Upper lobe of left lung (tissue), 6 donors: ENCODE results near the gene B3GNT5. TPM values are rescaled to one million over a fixed set of nuclear protein-coding genes. Genes with fewer than 3 reads are reported as not detected.
A peak's percentile ranks its signal among the peaks of the same experiment; 100 is the strongest.

Source experiments
- ATAC-seq, 2 donors: fragments of 200-7000 bp; cut with Tn5 transposase; one replicate each; pipeline ENCODE4 v1.9.1; 2022; ENCODE audit warnings: mild to moderate bottlenecking in 2 of 2, moderate library complexity in 2 of 2; ENCODE audit not compliant: low FRiP score in 2 of 2
- DNase-seq, 2 donors: peaks; one replicate each; pipeline ENCODE4 v3.0.0-alpha.2; 2019 to 2020
- H3K27ac ChIP-seq, 4 donors: fragments of 200-600 bp; sonication (generic); one replicate each; pipeline ENCODE4 v1.5.1; 2016 to 2019
- H3K27me3 ChIP-seq, 4 donors: fragments of 200-600 bp; sonication (generic); one replicate each; pipeline ENCODE4 v1.5.1; 2017 to 2019
- H3K36me3 ChIP-seq, 4 donors: fragments of 200-600 bp; sonication (generic); one replicate each; pipeline ENCODE4 v1.5.1; 2016 to 2019
- H3K4me1 ChIP-seq, 4 donors: fragments of 200-600 bp; sonication (generic); one replicate each; pipeline ENCODE4 v1.5.1; 2018 to 2019
- H3K4me3 ChIP-seq, 4 donors: fragments of 200-600 bp; sonication (generic); one replicate each; pipeline ENCODE4 v1.5.1; 2017 to 2019; ENCODE audit warnings: mild to moderate bottlenecking in 2 of 4, moderate library complexity in 1 of 4
- H3K9me3 ChIP-seq, 4 donors: fragments of 200-600 bp; sonication (generic); one replicate each; pipeline ENCODE4 v1.5.1; 2018 to 2019
- EP300 ChIP-seq, 4 donors: sonication (generic); formaldehyde crosslinking; IDR thresholded peaks; one replicate each; pipeline ENCODE4 v1.5.1; 2017; ENCODE audit warnings: antibody characterized with exemption in 4 of 4, control low read depth in 2 of 4
- POLR2A ChIP-seq, 4 donors: fragments of 450-650 bp; IDR thresholded peaks; one replicate each; pipeline ENCODE4 v1.5.1; 2016 to 2017; ENCODE audit warnings: antibody characterized with exemption in 4 of 4, mild to moderate bottlenecking in 2 of 4
- POLR2AphosphoS5 ChIP-seq, 2 donors: sonication (generic); formaldehyde crosslinking; IDR thresholded peaks; one replicate each; pipeline ENCODE4 v1.5.1; 2017; ENCODE audit warnings: antibody characterized with exemption in 2 of 2
- WGBS, 2 donors: methylation state at CpG; one replicate each; pipeline ENCODE4 v1.1.5; 2017 to 2018; 5-methylcytosine and 5-hydroxymethylcytosine counted together
- total RNA-seq, 6 donors: library from RNA; depleted of rRNA in 4 of 6; stranded (reverse); fragments of >200 nt in 4 of 6; gene quantifications; one replicate each; pipeline versions ENCODE4 v1.1.0 to v1.2.1, GENCODE V29; 2016 to 2021
- TF ChIP-seq, protein P1 (sequence below), 6 experiments: fragments of 450-650 bp in 4 of 6; fragments of 200-600 bp in 2 of 6; sonication (generic) in 2 of 6; IDR thresholded peaks; one replicate each; pipeline ENCODE4 v1.5.1; 2016 to 2019; ENCODE audit warnings: antibody characterized with exemption in 6 of 6
- donor health status: DM: no; HTN: no; CAD: no; lungs with moderate emphysema.
- donor health status: DM: no; HTN: yes; CAD: no; lungs with severe emphysema.

Gene B3GNT5
- total RNA-seq, 6 donors from 2014 or later, result 15.7 to 44.5 (median 28.3) TPM

DNA sequence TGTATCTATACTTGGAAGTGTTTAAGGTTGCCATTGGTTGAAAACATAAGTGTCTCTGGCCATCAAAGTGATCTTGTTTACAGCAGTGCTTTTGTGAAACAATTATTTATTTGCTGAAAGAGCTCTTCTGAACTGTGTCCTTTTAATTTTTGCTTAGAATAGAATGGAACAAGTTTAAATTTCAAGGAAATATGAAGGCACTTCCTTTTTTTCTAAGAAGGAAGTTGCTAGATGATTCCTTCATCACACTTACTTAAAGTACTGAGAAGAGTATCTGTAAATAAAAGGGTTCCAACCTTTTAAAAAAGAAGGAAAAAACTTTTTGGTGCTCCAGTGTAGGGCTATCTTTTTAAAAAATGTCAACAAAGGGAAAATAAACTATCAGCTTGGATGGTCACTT lies 19.7 kb downstream of the B3GNT5 start:
- TF ChIP-seq POLR2A (IDR thresholded peaks at IDR 0.05), result no peak
- TF ChIP-seq POLR2AphosphoS5 (IDR thresholded peaks at IDR 0.05), result no peak
- H3K4me3 ChIP-seq, result no peak overlapping the region
- H3K4me1 ChIP-seq, result peaks cover 10 to 23% (median 14%) of the 10 kb centered on the region in 4 donors
- H3K27ac ChIP-seq, result peak overlapping the region in 1 of 4 donors; percentile 14
- no peaks in the 10 kb centered on the region for H3K9me3 ChIP-seq
- DNase-seq (no peak), ATAC-seq (no peak)
- no peaks in the 10 kb centered on the region for H3K27me3 ChIP-seq
- H3K36me3 ChIP-seq, result peaks cover 0 to 5% (median 2%) of the 10 kb centered on the region in 4 donors

GRCh38 chr3:183274609-183275008 lies 21.6 kb downstream of the B3GNT5 start:
- H3K27ac ChIP-seq, result peak overlapping the region in 1 of 4 donors; percentile 18
- 85 to 88% methylated on average over 5 of the region's 5 CpGs for WGBS, 2 donors
- TF ChIP-seq EP300 (IDR thresholded peaks at IDR 0.05), result no peak
- peaks cover 10 to 19% (median 14%) of the 10 kb centered on the region in 4 donors for H3K4me1 ChIP-seq
- H3K27me3 ChIP-seq, result no peaks in the 10 kb centered on the region
- ATAC-seq (no peak), DNase-seq (no peak)
- H3K36me3 ChIP-seq, result peaks cover 0 to 5% (median 2%) of the 10 kb centered on the region in 4 donors
- no peak overlapping the region for H3K4me3 ChIP-seq
- no peaks in the 10 kb centered on the region for H3K9me3 ChIP-seq

DNA sequence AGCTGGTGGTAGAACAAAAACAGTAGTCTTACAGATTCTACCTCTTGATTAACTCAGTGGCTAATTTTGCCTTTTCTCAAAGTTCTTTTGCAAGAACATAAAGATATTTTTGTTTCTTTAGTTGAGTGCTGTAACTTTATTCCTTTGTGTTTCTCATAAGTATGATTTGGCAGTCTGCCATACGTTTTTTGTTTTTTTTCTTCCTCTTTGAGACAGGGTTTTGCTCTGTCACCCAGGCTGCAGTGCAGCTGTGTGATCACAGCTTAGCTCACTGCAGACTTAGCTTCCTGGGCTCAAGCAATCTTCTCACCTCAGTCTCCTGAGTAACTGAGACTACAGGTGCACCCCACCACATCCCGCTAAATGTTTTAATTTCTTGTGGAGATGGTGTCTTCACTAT lies 22.4 kb downstream of the B3GNT5 start:
- Histone ChIP-seq H3K27ac (peak overlapping the region in 2 of 4 donors; percentile 18 to 33), H3K27me3 (no peaks in the 10 kb centered on the region), H3K36me3 (peaks cover 0 to 3% (median 0%) of the 10 kb centered on the region in 4 donors), H3K4me3 (no peak overlapping the region), H3K9me3 (no peaks in the 10 kb centered on the region), H3K4me1 (peaks cover 10 to 19% (median 14%) of the 10 kb centered on the region in 4 donors)
- ATAC-seq (peak in 1 of 2 donors; percentile 72), DNase-seq (no peak)
- TF ChIP-seq POLR2A (IDR thresholded peaks at IDR 0.05), result no peak
- TF ChIP-seq, protein P1, sequence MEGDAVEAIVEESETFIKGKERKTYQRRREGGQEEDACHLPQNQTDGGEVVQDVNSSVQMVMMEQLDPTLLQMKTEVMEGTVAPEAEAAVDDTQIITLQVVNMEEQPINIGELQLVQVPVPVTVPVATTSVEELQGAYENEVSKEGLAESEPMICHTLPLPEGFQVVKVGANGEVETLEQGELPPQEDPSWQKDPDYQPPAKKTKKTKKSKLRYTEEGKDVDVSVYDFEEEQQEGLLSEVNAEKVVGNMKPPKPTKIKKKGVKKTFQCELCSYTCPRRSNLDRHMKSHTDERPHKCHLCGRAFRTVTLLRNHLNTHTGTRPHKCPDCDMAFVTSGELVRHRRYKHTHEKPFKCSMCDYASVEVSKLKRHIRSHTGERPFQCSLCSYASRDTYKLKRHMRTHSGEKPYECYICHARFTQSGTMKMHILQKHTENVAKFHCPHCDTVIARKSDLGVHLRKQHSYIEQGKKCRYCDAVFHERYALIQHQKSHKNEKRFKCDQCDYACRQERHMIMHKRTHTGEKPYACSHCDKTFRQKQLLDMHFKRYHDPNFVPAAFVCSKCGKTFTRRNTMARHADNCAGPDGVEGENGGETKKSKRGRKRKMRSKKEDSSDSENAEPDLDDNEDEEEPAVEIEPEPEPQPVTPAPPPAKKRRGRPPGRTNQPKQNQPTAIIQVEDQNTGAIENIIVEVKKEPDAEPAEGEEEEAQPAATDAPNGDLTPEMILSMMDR (IDR thresholded peaks at IDR 0.05), result no peak
- TF ChIP-seq EP300 (IDR thresholded peaks at IDR 0.05), result no peak
- no peak for TF ChIP-seq POLR2AphosphoS5 (IDR thresholded peaks at IDR 0.05)
- WGBS, 2 donors, result 35 to 46% methylated on average over 2 of the region's 2 CpGs

GRCh38 chr3:183275937-183276336 lies 22.9 kb downstream of the B3GNT5 start:
- Histone ChIP-seq H3K27me3 (no peaks in the 10 kb centered on the region), H3K36me3 (no peaks in the 10 kb centered on the region), H3K4me1 (peaks cover 10 to 19% (median 14%) of the 10 kb centered on the region in 4 donors), H3K9me3 (no peaks in the 10 kb centered on the region), H3K4me3 (no peak overlapping the region), H3K27ac (peak overlapping the region in 1 of 4 donors; percentile 33)
- DNase-seq (no peak), ATAC-seq (no peak)
- 58 to 71% methylated on average over 3 of the region's 3 CpGs for WGBS, 2 donors
- TF ChIP-seq POLR2AphosphoS5 (IDR thresholded peaks at IDR 0.05) (no peak), POLR2A (IDR thresholded peaks at IDR 0.05) (no peak), EP300 (IDR thresholded peaks at IDR 0.05) (no peak)
- TF ChIP-seq, protein P1 (IDR thresholded peaks at IDR 0.05), result no peak

DNA sequence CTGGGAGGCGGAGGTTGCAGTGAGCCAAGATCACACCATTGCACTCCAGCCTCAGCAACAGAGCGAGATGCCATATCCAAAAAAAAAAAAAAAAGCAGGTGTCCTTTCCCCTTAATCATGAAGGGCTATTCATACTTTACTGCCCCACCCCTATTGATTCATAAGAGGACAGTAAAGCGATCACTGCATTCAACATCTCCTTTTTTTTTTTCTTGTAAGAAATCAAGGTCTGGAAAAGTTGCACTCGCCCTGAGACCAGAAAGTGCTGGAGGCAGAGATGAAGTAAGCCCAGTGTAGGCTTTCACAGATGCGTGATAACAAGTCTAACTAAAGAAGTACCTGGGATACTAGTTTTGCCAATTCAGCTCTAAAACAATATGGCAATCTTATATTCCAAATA lies 24.2 kb downstream of the B3GNT5 start:
- Histone ChIP-seq H3K27me3 (no peaks in the 10 kb centered on the region), H3K4me1 (peaks cover 10 to 19% (median 14%) of the 10 kb centered on the region in 4 donors), H3K27ac (no peak overlapping the region), H3K9me3 (no peaks in the 10 kb centered on the region), H3K4me3 (no peak overlapping the region), H3K36me3 (no peaks in the 10 kb centered on the region)
- no peak for ATAC-seq
- no peak for DNase-seq
- TF ChIP-seq, protein P1 (IDR thresholded peaks at IDR 0.05), result no peak
- TF ChIP-seq POLR2A (IDR thresholded peaks at IDR 0.05) (no peak), POLR2AphosphoS5 (IDR thresholded peaks at IDR 0.05) (no peak), EP300 (IDR thresholded peaks at IDR 0.05) (no peak)
- 96 to 97% methylated on average over 5 of the region's 5 CpGs for WGBS, 2 donors

DNA sequence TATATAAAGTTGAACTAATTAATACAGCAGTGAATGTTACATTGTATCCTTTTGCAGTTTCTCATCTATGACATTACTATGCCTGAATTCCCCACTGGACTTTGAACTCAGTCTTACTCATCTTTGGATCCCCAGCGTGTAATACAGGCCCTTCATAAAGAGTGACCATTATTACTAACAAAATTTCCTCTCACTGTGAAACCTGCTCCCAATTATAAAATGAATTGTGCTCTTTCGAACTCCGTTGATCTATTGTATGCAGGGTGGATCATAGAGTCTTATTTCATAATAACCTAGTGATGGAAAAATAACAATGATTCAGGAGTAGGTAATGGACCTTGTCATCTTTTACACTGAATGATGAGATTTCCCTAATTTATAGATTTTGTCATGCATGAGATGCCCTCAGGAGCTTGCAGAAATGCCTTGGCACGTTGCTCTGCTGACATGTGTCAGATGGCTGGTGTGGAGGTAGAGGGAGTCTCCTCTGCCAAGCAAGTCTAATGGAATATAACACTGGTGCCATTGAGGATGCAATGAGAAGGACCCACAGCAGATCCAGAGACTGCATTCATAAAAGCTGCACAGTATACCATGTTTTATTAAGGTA lies 25.5 kb downstream of the B3GNT5 start:
- WGBS, 2 donors, result 89 to 91% methylated on average over 4 of the region's 4 CpGs
- no peaks in the 10 kb centered on the region for H3K9me3 ChIP-seq
- no peak for TF ChIP-seq EP300 (IDR thresholded peaks at IDR 0.05)
- no peak for TF ChIP-seq POLR2A (IDR thresholded peaks at IDR 0.05)
- TF ChIP-seq POLR2AphosphoS5 (IDR thresholded peaks at IDR 0.05), result no peak
- TF ChIP-seq, protein P1 (IDR thresholded peaks at IDR 0.05), result no peak
- DNase-seq (no peak), ATAC-seq (no peak)
- peaks cover 10 to 13% (median 12%) of the 10 kb centered on the region in 4 donors for H3K4me1 ChIP-seq
- no peak overlapping the region for H3K27ac ChIP-seq
- H3K27me3 ChIP-seq, result no peaks in the 10 kb centered on the region
- no peaks in the 10 kb centered on the region for H3K36me3 ChIP-seq
- no peak overlapping the region for H3K4me3 ChIP-seq
